Hepatocyte (in vitro differentiated cells): ENCODE results near the gene TECR. TPM values are rescaled to one million over a fixed set of nuclear protein-coding genes. Genes with fewer than 3 reads are reported as not detected.

Experiments used
- DNase-seq: peaks from one replicate; pipeline ENCODE4 v3.0.0-alpha.2; 2016; ENCODE audit warnings: low spot score
- H2AFZ ChIP-seq: fragments of 200-600 bp; sonication (generic); 2 replicates; pipeline ENCODE4 v1.6.0; 2016; ENCODE audit warnings: antibody characterized with exemption, mild to moderate bottlenecking
- H3K27ac ChIP-seq: fragments of 200-600 bp; sonication (generic); 2 replicates; pipeline ENCODE4 v1.5.1; 2016; ENCODE audit warnings: mild to moderate bottlenecking
- H3K27me3 ChIP-seq: fragments of 200-600 bp; sonication (generic); 2 replicates; pipeline ENCODE4 v1.6.1; 2016
- H3K36me3 ChIP-seq: fragments of 200-600 bp; sonication (generic); replicated peaks from 2 replicates; pipeline ENCODE4 v1.5.1; 2016; ENCODE audit warnings: low read depth; ENCODE audit not compliant: insufficient read depth
- H3K4me1 ChIP-seq: fragments of 200-600 bp; sonication (generic); 2 replicates; pipeline ENCODE4 v1.5.1; 2016; ENCODE audit warnings: mild to moderate bottlenecking, moderate library complexity; ENCODE audit not compliant: insufficient read depth
- H3K4me2 ChIP-seq: fragments of 200-600 bp; sonication (generic); 2 replicates; pipeline ENCODE4 v1.6.0; 2016
- H3K4me3 ChIP-seq: fragments of 200-600 bp; sonication (generic); 2 replicates; pipeline ENCODE4 v1.5.1; 2016; ENCODE audit warnings: mild to moderate bottlenecking
- H3K79me2 ChIP-seq: fragments of 200-600 bp; sonication (generic); 2 replicates; pipeline ENCODE4 v1.6.0; 2017; ENCODE audit warnings: mild to moderate bottlenecking
- H3K9me2 ChIP-seq: fragments of 200-600 bp; sonication (generic); replicated peaks from 2 replicates; pipeline ENCODE4 v1.6.0; 2017; ENCODE audit warnings: mild to moderate bottlenecking; ENCODE audit not compliant: insufficient read depth
- H3K9me3 ChIP-seq: fragments of 200-600 bp; sonication (generic); 2 replicates; pipeline ENCODE4 v1.5.1; 2016; ENCODE audit warnings: low read depth, mild to moderate bottlenecking
- H4K20me1 ChIP-seq: fragments of 200-600 bp; sonication (generic); 2 replicates; pipeline ENCODE4 v1.6.0; 2016; ENCODE audit warnings: mild to moderate bottlenecking; ENCODE audit not compliant: insufficient read depth, poor library complexity, severe bottlenecking
- CTCF ChIP-seq: fragments of 200-600 bp; sonication (generic); IDR thresholded peaks from 2 replicates; pipeline ENCODE4 v1.5.1; 2016; ENCODE audit warnings: antibody characterized with exemption, mild to moderate bottlenecking; ENCODE audit not compliant: poor library complexity
- EZH2 ChIP-seq: fragments of 200-600 bp; sonication (generic); IDR thresholded peaks from 2 replicates; pipeline ENCODE4 v1.6.1; 2016; ENCODE audit warnings: antibody characterized with exemption, mild to moderate bottlenecking, borderline replicate concordance
- EZH2phosphoT487 ChIP-seq: fragments of 200-600 bp; sonication (generic); IDR thresholded peaks from one replicate; pipeline ENCODE4 v1.6.1; 2018; ENCODE audit warnings: antibody characterized with exemption, mild to moderate bottlenecking, low read depth, moderate library complexity; ENCODE audit not compliant: unreplicated experiment, severe bottlenecking
- WGBS: methylation state at CpG from one replicate; pipeline ENCODE4 v1.1.6; 2016; ENCODE audit warnings: low lambda C conversion rate; ENCODE audit errors: missing lambda C conversion rate; 5-methylcytosine and 5-hydroxymethylcytosine counted together
- polyA plus RNA-seq: library from polyadenylated mRNA; unstranded; fragments of >200 nt; fragmentation: Nextera tagmentation; extraction: Ambion mirVana; gene quantifications from 2 replicates; pipeline ENCODE4 v1.2.1, GENCODE V29; 2016
- total RNA-seq: library from RNA; depleted of rRNA; stranded (reverse); fragments of >200 nt; gene quantifications from 2 replicates; pipeline ENCODE4 v1.2.3, GENCODE V29; 2014

Gene TECR
- total and polyA plus RNA-seq, 2 experiments from 2014 or later = 65.3 to 366 TPM

- WGBS = 7% methylated on average over 51 of the region's 71 CpGs
- no peak for TF ChIP-seq EZH2
- no peak for TF ChIP-seq EZH2phosphoT487
- no peak for TF ChIP-seq CTCF
Observed at GRCh38 chr19:14496029-14496833, 33.2 kb upstream of the TECR start, which contains the start of gene GIPC1. Gene GIPC1, minus strand, starts transcription at chr19:14496127. Its CDS starts 13,151 bp downstream, at chr19:14482976.

GRCh38 chr19:14496834-14497227 is 32.6 kb upstream of the TECR start:
- Histone ChIP-seq H3K27me3 (no peaks in the 10 kb centered on the region), H3K4me3 (no peak overlapping the region), H3K4me1 (peaks cover 27% of the 10 kb centered on the region), H4K20me1 (peaks cover 21% of the 10 kb centered on the region), H3K9me2 (no peaks in the 10 kb centered on the region), H3K9me3 (no peaks in the 10 kb centered on the region), H3K27ac (peak overlapping the region; percentile 82), H2AFZ (peak overlapping the region; percentile 4), H3K79me2 (peaks cover 36% of the 10 kb centered on the region), H3K36me3 (no peaks in the 10 kb centered on the region), H3K4me2 (peak overlapping the region; percentile 56)
- TF ChIP-seq CTCF = no peak
- whole genome bisulfite sequencing = 61% methylated on average over 7 of the region's 7 CpGs
- DNase-seq = no peak

More at GRCh38 chr19:14496029-14496833, 33.2 kb upstream of the TECR start, which contains the start of gene GIPC1:
- Histone ChIP-seq H3K36me3 (no peaks in the 10 kb centered on the region), H2AFZ (peak within 1 kb of the TSS; percentile 4), H3K27me3 (no peaks in the 10 kb centered on the region), H3K4me3 (peak within 1 kb of the TSS; percentile 95), H4K20me1 (peaks cover 21% of the 10 kb centered on the region), H3K9me2 (no peaks in the 10 kb centered on the region), H3K4me1 (peaks cover 27% of the 10 kb centered on the region), H3K9me3 (no peaks in the 10 kb centered on the region), H3K4me2 (peak within 1 kb of the TSS; percentile 92), H3K27ac (peak within 1 kb of the TSS; percentile 85), H3K79me2 (peaks cover 36% of the 10 kb centered on the region)
- peak; percentile 99 for DNase-seq

GRCh38 chr19:14497228-14497921 is 32.0 kb upstream of the TECR start:
- TF ChIP-seq CTCF = no peak
- no peak for TF ChIP-seq EZH2
- TF ChIP-seq EZH2phosphoT487 = no peak
- no peaks in the 10 kb centered on the region for H3K27me3 ChIP-seq
- no peaks in the 10 kb centered on the region for H3K9me2 ChIP-seq
- DNase-seq = no peak
- H3K27ac ChIP-seq = peak overlapping the region; percentile 82
- peak overlapping the region; percentile 4 for H2AFZ ChIP-seq
- H4K20me1 ChIP-seq = peaks cover 21% of the 10 kb centered on the region
- peaks cover 34% of the 10 kb centered on the region for H3K79me2 ChIP-seq
- no peak overlapping the region for H3K4me3 ChIP-seq
- no peaks in the 10 kb centered on the region for H3K36me3 ChIP-seq
- WGBS = 64% methylated on average over 6 of the region's 6 CpGs
- H3K9me3 ChIP-seq = no peaks in the 10 kb centered on the region
- H3K4me2 ChIP-seq = peak overlapping the region; percentile 56
- peaks cover 27% of the 10 kb centered on the region for H3K4me1 ChIP-seq
